HL-60 (cell line): ENCODE results near the gene BCAS3.

Experiments
- DNase-seq, 2 experiments: peaks; one replicate each; pipeline ENCODE4 v3.0.0-alpha.2; 2010 to 2020; ENCODE audit warnings: low read depth in 1 of 2, low spot score in 1 of 2
- H3K27ac ChIP-seq: fragments of 250-450 bp; sonication (Bioruptor Pico); replicated peaks from 2 replicates; pipeline ENCODE4 v1.5.1; 2020; ENCODE audit warnings: mild to moderate bottlenecking, moderate library complexity
- H3K27me3 ChIP-seq: fragments of 250-450 bp; sonication (Bioruptor Pico); 2 replicates; pipeline ENCODE4 v1.5.1; 2021; ENCODE audit warnings: mild to moderate bottlenecking, moderate library complexity; ENCODE audit not compliant: insufficient read depth, poor library complexity, severe bottlenecking
- H3K4me3 ChIP-seq: replicated peaks from 2 replicates; pipeline ENCODE4 v1.5.1; 2011; ENCODE audit warnings: mild to moderate bottlenecking, control low read depth, low read length; ENCODE audit not compliant: insufficient read depth
- GABPA ChIP-seq: IDR thresholded peaks from 2 replicates; pipeline ENCODE4 v1.6.1; 2012; ENCODE audit warnings: low read depth
- POLR2AphosphoS5 ChIP-seq: IDR thresholded peaks from 2 replicates; pipeline ENCODE4 v1.6.1; 2012; ENCODE audit warnings: low read depth
- SPI1 ChIP-seq: IDR thresholded peaks from 2 replicates; pipeline ENCODE4 v1.6.1; 2012; ENCODE audit warnings: low read depth, mild to moderate bottlenecking, borderline replicate concordance
- TF ChIP-seq, protein P1 (sequence below): IDR thresholded peaks from 2 replicates; pipeline ENCODE4 v1.6.1; 2012; ENCODE audit warnings: low read depth; ENCODE audit not compliant: insufficient replicate concordance
- TF ChIP-seq, protein P2 (sequence below): IDR thresholded peaks from one replicate; pipeline ENCODE4 v1.5.1; 2011; ENCODE audit warnings: low read length, control low read depth, inconsistent platforms; ENCODE audit not compliant: insufficient read depth

BCAS3 gene

DNA sequence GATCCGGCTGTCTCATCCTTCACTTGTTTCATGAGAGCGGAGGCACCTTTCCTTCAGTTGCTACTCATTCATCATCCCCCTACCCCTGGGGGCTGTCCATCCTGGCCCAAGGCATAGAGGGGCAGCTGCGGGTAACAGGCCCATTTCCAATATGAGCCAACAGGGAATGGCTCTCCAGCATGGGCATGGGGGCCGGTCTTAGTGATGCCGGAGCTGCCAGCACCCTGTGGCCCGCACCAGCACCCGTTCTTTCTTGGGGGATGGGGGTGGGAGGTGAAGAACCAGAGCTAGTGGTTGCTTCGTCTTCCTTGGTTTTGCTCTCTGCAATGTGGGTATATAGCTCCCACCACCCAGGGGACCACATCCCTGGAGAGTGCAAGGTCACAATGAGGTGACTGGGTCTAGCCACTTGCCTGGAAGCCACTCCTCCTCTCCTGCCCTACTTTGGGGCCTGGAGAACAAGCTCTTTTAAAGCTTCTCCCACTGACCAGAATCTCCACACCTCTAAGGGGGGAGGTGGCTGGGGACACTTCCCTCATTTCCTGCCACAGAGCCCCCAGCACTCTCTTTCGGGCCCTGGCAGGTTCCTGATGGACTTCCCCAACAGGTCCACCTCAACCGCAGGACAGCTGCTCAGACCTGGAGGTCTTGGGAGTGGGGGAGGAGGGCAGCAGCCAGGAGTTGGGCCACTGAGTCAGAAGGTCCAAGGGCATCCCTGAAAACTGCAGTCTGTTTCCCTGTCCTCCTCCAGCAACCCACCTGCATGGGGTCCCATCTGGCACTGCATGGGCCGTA is 710.1 kb downstream of the BCAS3 start:
- H3K27ac ChIP-seq, result no peak overlapping the region
- no peaks in the 10 kb centered on the region for H3K27me3 ChIP-seq
- DNase-seq, result no peak
- no peak overlapping the region for H3K4me3 ChIP-seq
- no peak for TF ChIP-seq POLR2AphosphoS5
- no peak for TF ChIP-seq GABPA
- TF ChIP-seq, protein P1, sequence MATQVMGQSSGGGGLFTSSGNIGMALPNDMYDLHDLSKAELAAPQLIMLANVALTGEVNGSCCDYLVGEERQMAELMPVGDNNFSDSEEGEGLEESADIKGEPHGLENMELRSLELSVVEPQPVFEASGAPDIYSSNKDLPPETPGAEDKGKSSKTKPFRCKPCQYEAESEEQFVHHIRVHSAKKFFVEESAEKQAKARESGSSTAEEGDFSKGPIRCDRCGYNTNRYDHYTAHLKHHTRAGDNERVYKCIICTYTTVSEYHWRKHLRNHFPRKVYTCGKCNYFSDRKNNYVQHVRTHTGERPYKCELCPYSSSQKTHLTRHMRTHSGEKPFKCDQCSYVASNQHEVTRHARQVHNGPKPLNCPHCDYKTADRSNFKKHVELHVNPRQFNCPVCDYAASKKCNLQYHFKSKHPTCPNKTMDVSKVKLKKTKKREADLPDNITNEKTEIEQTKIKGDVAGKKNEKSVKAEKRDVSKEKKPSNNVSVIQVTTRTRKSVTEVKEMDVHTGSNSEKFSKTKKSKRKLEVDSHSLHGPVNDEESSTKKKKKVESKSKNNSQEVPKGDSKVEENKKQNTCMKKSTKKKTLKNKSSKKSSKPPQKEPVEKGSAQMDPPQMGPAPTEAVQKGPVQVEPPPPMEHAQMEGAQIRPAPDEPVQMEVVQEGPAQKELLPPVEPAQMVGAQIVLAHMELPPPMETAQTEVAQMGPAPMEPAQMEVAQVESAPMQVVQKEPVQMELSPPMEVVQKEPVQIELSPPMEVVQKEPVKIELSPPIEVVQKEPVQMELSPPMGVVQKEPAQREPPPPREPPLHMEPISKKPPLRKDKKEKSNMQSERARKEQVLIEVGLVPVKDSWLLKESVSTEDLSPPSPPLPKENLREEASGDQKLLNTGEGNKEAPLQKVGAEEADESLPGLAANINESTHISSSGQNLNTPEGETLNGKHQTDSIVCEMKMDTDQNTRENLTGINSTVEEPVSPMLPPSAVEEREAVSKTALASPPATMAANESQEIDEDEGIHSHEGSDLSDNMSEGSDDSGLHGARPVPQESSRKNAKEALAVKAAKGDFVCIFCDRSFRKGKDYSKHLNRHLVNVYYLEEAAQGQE, result no peak
- no peak for TF ChIP-seq SPI1
- TF ChIP-seq, protein P2, sequence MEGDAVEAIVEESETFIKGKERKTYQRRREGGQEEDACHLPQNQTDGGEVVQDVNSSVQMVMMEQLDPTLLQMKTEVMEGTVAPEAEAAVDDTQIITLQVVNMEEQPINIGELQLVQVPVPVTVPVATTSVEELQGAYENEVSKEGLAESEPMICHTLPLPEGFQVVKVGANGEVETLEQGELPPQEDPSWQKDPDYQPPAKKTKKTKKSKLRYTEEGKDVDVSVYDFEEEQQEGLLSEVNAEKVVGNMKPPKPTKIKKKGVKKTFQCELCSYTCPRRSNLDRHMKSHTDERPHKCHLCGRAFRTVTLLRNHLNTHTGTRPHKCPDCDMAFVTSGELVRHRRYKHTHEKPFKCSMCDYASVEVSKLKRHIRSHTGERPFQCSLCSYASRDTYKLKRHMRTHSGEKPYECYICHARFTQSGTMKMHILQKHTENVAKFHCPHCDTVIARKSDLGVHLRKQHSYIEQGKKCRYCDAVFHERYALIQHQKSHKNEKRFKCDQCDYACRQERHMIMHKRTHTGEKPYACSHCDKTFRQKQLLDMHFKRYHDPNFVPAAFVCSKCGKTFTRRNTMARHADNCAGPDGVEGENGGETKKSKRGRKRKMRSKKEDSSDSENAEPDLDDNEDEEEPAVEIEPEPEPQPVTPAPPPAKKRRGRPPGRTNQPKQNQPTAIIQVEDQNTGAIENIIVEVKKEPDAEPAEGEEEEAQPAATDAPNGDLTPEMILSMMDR, result no peak

DNA sequence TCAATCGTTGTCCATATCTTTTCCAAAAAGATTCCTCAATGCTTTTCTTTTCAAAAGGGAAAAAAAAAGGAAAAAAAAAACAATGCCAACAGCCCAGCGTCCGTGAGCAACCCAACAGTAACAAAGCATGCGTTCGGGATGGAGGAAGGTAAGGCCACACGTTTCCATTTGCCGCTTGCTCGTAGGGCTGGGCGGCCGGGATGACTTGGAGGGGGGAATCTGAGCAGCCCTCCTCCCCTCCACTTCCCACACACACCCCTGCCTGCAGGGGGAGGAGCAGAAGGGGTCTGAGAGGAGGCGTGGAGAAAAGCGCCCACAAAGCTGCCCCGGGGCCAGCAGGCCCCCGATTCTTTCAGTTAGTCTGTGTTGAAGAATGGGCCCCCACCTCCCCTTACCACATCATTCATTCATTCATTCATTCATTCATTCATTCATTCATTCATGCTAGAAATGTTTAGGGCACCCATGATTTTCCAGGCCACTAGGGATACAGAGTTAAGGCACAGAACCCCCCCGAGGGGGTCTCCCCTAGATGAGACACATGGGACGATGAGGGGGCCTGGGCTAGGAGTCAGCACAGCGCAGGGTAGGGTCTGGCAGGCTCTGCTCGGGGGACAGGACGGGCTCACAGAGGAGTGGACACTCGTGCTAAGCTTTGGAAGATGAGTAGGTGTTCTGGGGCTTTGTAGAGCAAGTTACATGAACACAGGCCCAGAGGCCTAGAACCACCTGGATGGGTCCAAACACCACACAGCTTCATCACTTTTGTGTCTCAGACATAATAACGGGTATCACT is 711.1 kb downstream of the BCAS3 start:
- no peak for DNase-seq
- no peaks in the 10 kb centered on the region for H3K27me3 ChIP-seq
- TF ChIP-seq, protein P1, result no peak
- no peak for TF ChIP-seq GABPA
- TF ChIP-seq POLR2AphosphoS5, result no peak
- TF ChIP-seq, protein P2, result no peak
- TF ChIP-seq SPI1, result no peak
- H3K4me3 ChIP-seq, result no peak overlapping the region
- no peak overlapping the region for H3K27ac ChIP-seq

DNA sequence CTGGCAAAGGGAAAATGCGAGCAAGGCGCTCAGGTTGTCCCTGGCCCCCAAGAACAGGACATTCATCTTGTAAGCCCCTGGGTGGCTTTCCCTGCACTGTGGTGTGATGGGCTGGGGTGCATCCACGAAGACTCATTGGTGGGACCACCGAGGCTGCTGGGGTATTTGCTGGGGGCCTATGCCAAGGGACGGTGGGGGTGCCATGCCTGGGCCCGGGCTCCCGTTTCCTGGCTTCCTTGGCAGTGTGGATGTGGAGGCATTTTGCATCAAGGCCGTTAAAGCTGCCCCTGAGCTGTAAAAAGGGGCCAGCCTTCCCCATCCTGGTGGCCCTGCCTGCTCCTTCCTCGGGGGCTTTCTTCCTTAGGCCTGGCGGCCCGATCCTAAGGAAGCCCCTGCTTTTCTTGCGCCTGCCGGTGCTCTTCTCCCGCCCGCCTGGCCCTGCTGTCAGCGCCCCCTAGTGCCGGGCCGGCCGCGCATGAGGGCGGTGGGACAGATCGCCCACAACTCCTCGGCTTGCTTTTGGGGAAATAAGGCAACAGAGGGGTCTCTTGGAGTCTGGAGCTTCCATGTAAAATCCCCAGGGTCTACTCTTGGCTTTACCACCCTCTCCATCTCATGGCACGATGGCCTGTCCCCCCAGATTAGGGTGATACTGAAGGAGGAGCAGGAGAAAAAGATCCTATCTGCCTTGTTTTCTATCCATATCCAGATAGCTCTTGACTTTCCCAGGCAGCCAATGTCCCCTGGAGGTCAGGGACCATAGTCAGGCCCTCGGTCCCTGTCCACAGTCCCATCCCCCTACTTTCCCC is 712.2 kb downstream of the BCAS3 start:
- Histone ChIP-seq H3K27me3 (peaks cover under 1% of the 10 kb centered on the region), H3K27ac (no peak overlapping the region), H3K4me3 (no peak overlapping the region)
- DNase-seq, result peak in 1 of 2 experiments; percentile 31
- TF ChIP-seq, protein P2, result peak; percentile 38
- TF ChIP-seq, protein P1, result no peak
